ENCODE measurements around the gene KAT6B. TPM values are rescaled to one million over a fixed set of nuclear protein-coding genes. Genes with fewer than 3 reads are reported as not detected.

Gene KAT6B
- total RNA-seq, 4 donors from 2014 or later, result 29.1 to 159 (median 61.2) TPM

GRCh38 chr10:75043256-75044131 is 217.1 kb downstream of the KAT6B start:
- H3K36me3 ChIP-seq, result no peaks in the 10 kb centered on the region
- intact Hi-C loops (cut with DNase I; ENCODE audit: low total_unique reads), result no loop called here
- no peaks in the 10 kb centered on the region for H3K9me3 ChIP-seq
- H3K4me3 ChIP-seq, result no peak overlapping the region
- H3K27ac ChIP-seq, result peak overlapping the region; percentile 65 to 73
- H3K4me1 ChIP-seq, result peaks cover 0 to 2% of the 10 kb centered on the region in 2 donors
- TF ChIP-seq CTCF (IDR thresholded peaks at IDR 0.05) (no peak), POLR2A (IDR thresholded peaks at IDR 0.05) (no peak)
- H3K27me3 ChIP-seq, result no peaks in the 10 kb centered on the region
- no peak for DNase-seq

- TF ChIP-seq CTCF (IDR thresholded peaks at IDR 0.05), result no peak
- no peak for TF ChIP-seq POLR2A (IDR thresholded peaks at IDR 0.05)
- Histone ChIP-seq H3K4me3 (no peak overlapping the region), H3K9me3 (no peaks in the 10 kb centered on the region), H3K4me1 (no peaks in the 10 kb centered on the region), H3K27me3 (no peaks in the 10 kb centered on the region), H3K36me3 (no peaks in the 10 kb centered on the region), H3K27ac (no peak overlapping the region)
- intact Hi-C loops (cut with DNase I; ENCODE audit: low total_unique reads), result no loop called here
- peak in 1 of 2 donors; percentile 6 for DNase-seq
Observed at GRCh38 chr10:75048669-75049098, 222.3 kb downstream of the KAT6B start.

DNA sequence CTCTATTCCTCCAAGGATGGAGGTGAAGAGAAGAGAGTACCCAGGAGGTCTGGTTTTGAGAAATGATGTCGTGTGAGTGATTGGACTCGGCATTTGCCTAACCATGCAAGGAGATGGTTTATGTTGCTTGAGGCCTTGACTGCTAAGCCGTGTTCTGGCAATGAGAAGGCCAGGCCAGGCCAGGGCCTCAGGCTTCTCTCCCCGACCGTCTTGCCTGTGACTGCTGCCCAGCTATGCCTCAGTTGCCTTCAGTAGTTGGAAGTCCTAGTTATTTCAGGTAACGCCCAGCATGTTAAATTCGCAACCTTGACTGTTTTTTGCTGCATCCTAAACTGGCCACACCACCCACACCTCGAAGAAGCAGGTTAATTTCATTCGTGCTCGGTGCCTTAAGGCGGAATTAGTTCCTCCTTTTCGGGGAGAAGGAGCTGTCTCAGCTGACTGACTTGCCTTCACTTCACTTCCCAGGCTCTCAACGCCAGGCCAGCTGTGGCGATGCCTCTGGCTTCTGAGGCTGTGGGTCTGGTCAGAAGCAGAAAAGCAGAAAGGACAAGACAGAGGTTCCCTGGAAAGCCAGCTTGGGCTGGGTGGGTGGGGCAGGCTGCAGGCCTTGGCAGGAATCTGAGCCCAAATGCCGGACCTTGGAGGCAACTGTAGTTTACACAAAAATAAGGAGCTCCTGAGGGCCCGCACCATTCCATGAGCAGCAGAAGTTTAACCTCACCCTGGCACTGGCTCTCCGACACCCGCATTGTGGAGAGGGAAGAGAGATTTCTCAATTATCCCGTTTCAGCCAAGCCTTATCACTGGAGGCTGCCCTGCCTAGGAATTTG is 223.1 kb downstream of the KAT6B start:
- H3K27ac ChIP-seq, result no peak overlapping the region
- H3K9me3 ChIP-seq, result no peaks in the 10 kb centered on the region
- no peaks in the 10 kb centered on the region for H3K27me3 ChIP-seq
- no peak for TF ChIP-seq POLR2A (IDR thresholded peaks at IDR 0.05)
- no peak for TF ChIP-seq CTCF (IDR thresholded peaks at IDR 0.05)
- H3K36me3 ChIP-seq, result no peaks in the 10 kb centered on the region
- H3K4me1 ChIP-seq, result no peaks in the 10 kb centered on the region
- intact Hi-C loops (cut with DNase I; ENCODE audit: low total_unique reads), result no loop called here
- no peak overlapping the region for H3K4me3 ChIP-seq
- peak; percentile 3 to 10 for DNase-seq

- TF ChIP-seq CTCF (IDR thresholded peaks at IDR 0.05), result no peak
- no peak for TF ChIP-seq POLR2A (IDR thresholded peaks at IDR 0.05)
- Histone ChIP-seq H3K9me3 (no peaks in the 10 kb centered on the region), H3K4me1 (no peaks in the 10 kb centered on the region), H3K4me3 (no peak overlapping the region), H3K27me3 (no peaks in the 10 kb centered on the region), H3K27ac (no peak overlapping the region), H3K36me3 (no peaks in the 10 kb centered on the region)
- intact Hi-C loops (cut with DNase I; ENCODE audit: low total_unique reads), result no loop called here
- DNase-seq, result peak in 1 of 2 donors; percentile 8
Observed at GRCh38 chr10:75050149-75050919, 223.9 kb downstream of the KAT6B start.

Data from uterus (tissue), 4 donors.